Tibial nerve (tissue), 4 donors: ENCODE results near the gene TTC21B. TPM values are rescaled to one million over a fixed set of nuclear protein-coding genes. Genes with fewer than 3 reads are reported as not detected.

Source experiments
- DNase-seq, 2 donors: peaks; one replicate each; pipeline ENCODE4 v3.0.0-alpha.2; 2019; ENCODE audit warnings: low spot score in 2 of 2
- H3K27ac ChIP-seq, 4 donors: fragments of 200-600 bp; sonication (generic) in 3 of 4; one replicate each; pipeline ENCODE4 v1.5.1; 2017 to 2019; ENCODE audit warnings: mild to moderate bottlenecking in 1 of 4
- H3K27me3 ChIP-seq, 2 donors: fragments of 200-600 bp; sonication (generic) in 1 of 2; one replicate each; pipeline versions ENCODE4 v1.5.1 to v1.6.0; 2017 to 2019
- H3K36me3 ChIP-seq, 3 donors: fragments of 200-600 bp; sonication (generic); one replicate each; pipeline ENCODE4 v1.5.1; 2018 to 2019
- H3K4me1 ChIP-seq, 4 donors: fragments of 200-600 bp; sonication (generic) in 3 of 4; one replicate each; pipeline ENCODE4 v1.5.1; 2017 to 2019
- H3K4me3 ChIP-seq, 4 donors: fragments of 200-600 bp; sonication (generic) in 3 of 4; one replicate each; pipeline ENCODE4 v1.5.1; 2017 to 2019; ENCODE audit warnings: mild to moderate bottlenecking in 1 of 4, moderate library complexity in 1 of 4
- H3K9me3 ChIP-seq, 4 donors: fragments of 200-600 bp; sonication (generic) in 3 of 4; one replicate each; pipeline ENCODE4 v1.5.1; 2017 to 2019
- EP300 ChIP-seq, 2 donors: sonication (generic); formaldehyde crosslinking; IDR thresholded peaks; one replicate each; pipeline ENCODE4 v1.6.1; 2017; ENCODE audit warnings: antibody characterized with exemption in 2 of 2, mild to moderate bottlenecking in 1 of 2
- POLR2A ChIP-seq, 2 donors: fragments of 450-650 bp; IDR thresholded peaks; one replicate each; pipeline ENCODE4 v1.6.1; 2017; ENCODE audit warnings: antibody characterized with exemption in 2 of 2, mild to moderate bottlenecking in 2 of 2, moderate library complexity in 2 of 2
- WGBS, 2 donors: methylation state at CpG; one replicate each; pipeline ENCODE4 v1.1.5; 2018; 5-methylcytosine and 5-hydroxymethylcytosine counted together
- total RNA-seq, 4 donors: library from RNA; depleted of rRNA; stranded (reverse); fragments of >200 nt; gene quantifications; one replicate each; pipeline ENCODE4 v1.1.0, GENCODE V29; 2016
- TF ChIP-seq, protein P1 (sequence below), 5 experiments: fragments of 200-600 bp in 3 of 5; fragments of 450-650 bp in 2 of 5; sonication (generic) in 3 of 5; IDR thresholded peaks; one replicate each; pipeline ENCODE4 v1.5.1; 2016 to 2019; ENCODE audit warnings: antibody characterized with exemption in 5 of 5, mild to moderate bottlenecking in 3 of 5, moderate library complexity in 2 of 5

Gene TTC21B
- total RNA-seq, 4 donors from 2014 or later: 39.6 to 58.8 (median 55.9) TPM

GRCh38 chr2:165897074-165897473 lies 56.5 kb downstream of the TTC21B start:
- Histone ChIP-seq H3K4me1 (peaks cover 0 to 28% (median 3%) of the 10 kb centered on the region in 4 donors), H3K27me3 (no peaks in the 10 kb centered on the region), H3K9me3 (no peaks in the 10 kb centered on the region), H3K4me3 (no peak overlapping the region), H3K36me3 (peaks cover 0 to 69% (median 0%) of the 10 kb centered on the region in 3 donors), H3K27ac (no peak overlapping the region)
- TF ChIP-seq EP300 (IDR thresholded peaks at IDR 0.05) (no peak), POLR2A (IDR thresholded peaks at IDR 0.05) (no peak)
- TF ChIP-seq, protein P1, sequence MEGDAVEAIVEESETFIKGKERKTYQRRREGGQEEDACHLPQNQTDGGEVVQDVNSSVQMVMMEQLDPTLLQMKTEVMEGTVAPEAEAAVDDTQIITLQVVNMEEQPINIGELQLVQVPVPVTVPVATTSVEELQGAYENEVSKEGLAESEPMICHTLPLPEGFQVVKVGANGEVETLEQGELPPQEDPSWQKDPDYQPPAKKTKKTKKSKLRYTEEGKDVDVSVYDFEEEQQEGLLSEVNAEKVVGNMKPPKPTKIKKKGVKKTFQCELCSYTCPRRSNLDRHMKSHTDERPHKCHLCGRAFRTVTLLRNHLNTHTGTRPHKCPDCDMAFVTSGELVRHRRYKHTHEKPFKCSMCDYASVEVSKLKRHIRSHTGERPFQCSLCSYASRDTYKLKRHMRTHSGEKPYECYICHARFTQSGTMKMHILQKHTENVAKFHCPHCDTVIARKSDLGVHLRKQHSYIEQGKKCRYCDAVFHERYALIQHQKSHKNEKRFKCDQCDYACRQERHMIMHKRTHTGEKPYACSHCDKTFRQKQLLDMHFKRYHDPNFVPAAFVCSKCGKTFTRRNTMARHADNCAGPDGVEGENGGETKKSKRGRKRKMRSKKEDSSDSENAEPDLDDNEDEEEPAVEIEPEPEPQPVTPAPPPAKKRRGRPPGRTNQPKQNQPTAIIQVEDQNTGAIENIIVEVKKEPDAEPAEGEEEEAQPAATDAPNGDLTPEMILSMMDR (IDR thresholded peaks at IDR 0.05): no peak
- DNase-seq: no peak
- WGBS, 2 donors: 90 to 92% methylated on average over 5 of the region's 5 CpGs

- WGBS, 2 donors: 85 to 91% methylated on average over 1 of the region's 1 CpG
These were observed 57.6 kb downstream of the TTC21B start for GRCh38 chr2:165895974-165896373.

DNA sequence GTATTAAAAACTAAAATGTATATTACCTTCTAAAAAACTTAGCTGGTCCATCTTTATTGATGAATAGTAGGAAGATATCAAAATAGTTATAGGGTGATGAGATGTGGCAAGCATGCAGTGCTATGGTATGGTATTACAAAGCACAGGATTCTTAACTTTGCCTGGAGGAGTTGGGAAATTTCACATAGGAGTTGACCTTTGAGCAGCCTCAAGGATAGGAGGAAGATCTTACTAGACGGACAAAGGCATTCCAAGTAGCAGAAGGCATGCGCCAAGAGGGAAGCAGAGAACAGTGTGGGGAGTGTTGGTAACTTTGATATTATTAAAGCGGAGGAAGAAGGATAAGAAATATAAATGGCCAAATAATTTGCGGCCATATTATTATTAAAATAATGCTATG lies 60.0 kb downstream of the TTC21B start:
- Histone ChIP-seq H3K4me1 (peaks cover 0 to 32% (median 5%) of the 10 kb centered on the region in 4 donors), H3K36me3 (peaks cover 0 to 60% (median 0%) of the 10 kb centered on the region in 3 donors), H3K27ac (no peak overlapping the region), H3K27me3 (no peaks in the 10 kb centered on the region), H3K9me3 (no peaks in the 10 kb centered on the region), H3K4me3 (no peak overlapping the region)
- no peak for DNase-seq
- WGBS, 2 donors: 81 to 84% methylated on average over 4 of the region's 4 CpGs
- TF ChIP-seq, protein P1 (IDR thresholded peaks at IDR 0.05): no peak
- TF ChIP-seq POLR2A (IDR thresholded peaks at IDR 0.05) (no peak), EP300 (IDR thresholded peaks at IDR 0.05) (no peak)

More at GRCh38 chr2:165895974-165896373, 57.6 kb downstream of the TTC21B start:
- Histone ChIP-seq H3K27me3 (no peaks in the 10 kb centered on the region), H3K36me3 (peaks cover 0 to 63% (median 0%) of the 10 kb centered on the region in 3 donors), H3K4me3 (no peak overlapping the region), H3K27ac (no peak overlapping the region), H3K4me1 (peaks cover 0 to 24% (median 3%) of the 10 kb centered on the region in 4 donors), H3K9me3 (no peaks in the 10 kb centered on the region)
- DNase-seq: no peak
- TF ChIP-seq EP300 (IDR thresholded peaks at IDR 0.05): no peak
- no peak for TF ChIP-seq POLR2A (IDR thresholded peaks at IDR 0.05)
- TF ChIP-seq, protein P1 (IDR thresholded peaks at IDR 0.05): no peak

DNA sequence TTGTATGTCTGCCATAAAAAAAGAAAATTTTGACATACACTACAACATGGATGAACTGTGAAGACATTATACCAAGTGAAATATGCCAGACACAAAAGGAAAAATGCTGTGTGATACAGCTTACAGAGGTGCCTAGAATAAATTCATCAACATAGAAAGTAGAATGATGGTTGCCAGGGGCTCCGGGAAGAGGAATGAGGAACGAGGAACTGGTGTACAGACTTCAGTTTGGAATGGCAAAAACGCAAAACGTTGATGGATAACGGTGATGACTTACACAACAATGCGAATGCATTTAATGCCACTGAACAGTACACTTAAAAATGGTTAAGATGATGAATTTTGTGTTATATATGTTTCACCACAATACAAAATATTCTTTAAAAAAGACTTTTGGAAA lies 61.0 kb downstream of the TTC21B start:
- DNase-seq: no peak
- H3K4me1 ChIP-seq: peaks cover 0 to 30% (median 6%) of the 10 kb centered on the region in 4 donors
- no peaks in the 10 kb centered on the region for H3K9me3 ChIP-seq
- no peak overlapping the region for H3K4me3 ChIP-seq
- peaks cover 0 to 51% (median 0%) of the 10 kb centered on the region in 3 donors for H3K36me3 ChIP-seq
- 95% methylated on average over 6 of the region's 6 CpGs for WGBS, 2 donors
- no peaks in the 10 kb centered on the region for H3K27me3 ChIP-seq
- no peak for TF ChIP-seq EP300 (IDR thresholded peaks at IDR 0.05)
- no peak for TF ChIP-seq POLR2A (IDR thresholded peaks at IDR 0.05)
- TF ChIP-seq, protein P1 (IDR thresholded peaks at IDR 0.05): no peak
- H3K27ac ChIP-seq: no peak overlapping the region

GRCh38 chr2:165891943-165892342 lies 61.6 kb downstream of the TTC21B start:
- TF ChIP-seq EP300 (IDR thresholded peaks at IDR 0.05) (no peak), POLR2A (IDR thresholded peaks at IDR 0.05) (no peak)
- TF ChIP-seq, protein P1 (IDR thresholded peaks at IDR 0.05): no peak
- Histone ChIP-seq H3K27ac (no peak overlapping the region), H3K4me1 (peaks cover 0 to 31% (median 6%) of the 10 kb centered on the region in 4 donors), H3K9me3 (no peaks in the 10 kb centered on the region), H3K27me3 (no peaks in the 10 kb centered on the region), H3K4me3 (no peak overlapping the region), H3K36me3 (peaks cover 0 to 46% (median 0%) of the 10 kb centered on the region in 3 donors)
- no peak for DNase-seq
- 63% methylated on average over 2 of the region's 2 CpGs for WGBS, 2 donors
